Endothelial cell of umbilical vein (primary cell): ENCODE results near the gene ESRRA. TPM values are rescaled to one million over a fixed set of nuclear protein-coding genes. Genes with fewer than 3 reads are reported as not detected.

Experiments used
- BruUV-seq: library from RNA; stranded (reverse); fragments of 400-500 nt; replicated peaks from 2 replicates; lab custom pipeline; 2021; lab: Mats Ljungman, UMichigan
- CTCF ChIA-PET: fragments of 300-600, 350-600 bp; sonication (Branson Sonifier 250); formaldehyde crosslinking; loops from one replicate; lab custom pipeline; 2021; ENCODE audit warnings: antibody characterized with exemption, inconsistent platforms; lab: Charles Lee
- POLR2A ChIA-PET: fragments of 300-600, 350-600 bp; sonication (Branson Sonifier 250); formaldehyde crosslinking; loops from one replicate; lab custom pipeline; 2021; ENCODE audit warnings: antibody characterized with exemption, inconsistent platforms; lab: Charles Lee
- DNase-seq: peaks from one replicate; pipeline ENCODE4 v3.0.0-alpha.2; 2011; ENCODE audit warnings: low read depth, low spot score
- FAIRE-seq: peaks from 2 replicates; lab custom pipeline; 2011; peaks lifted over from hg19 to GRCh38; lab: Jason Lieb, UNC
- H2AFZ ChIP-seq: 2 replicates; pipeline ENCODE4 v1.6.0; 2012; ENCODE audit warnings: low read depth, low read length, control low read depth, inconsistent platforms
- H3K27ac ChIP-seq: 2 replicates; pipeline ENCODE4 v1.5.1; 2011; ENCODE audit warnings: low read depth, mild to moderate bottlenecking, control low read depth, low read length, moderate library complexity; ENCODE audit not compliant: insufficient read depth
- H3K27me3 ChIP-seq, 2 experiments: 2 replicates each; pipeline versions ENCODE4 v1.6.0 to v1.6.1; 2011; ENCODE audit warnings: low read length in 2 of 2, mixed read lengths in 1 of 2; ENCODE audit not compliant: control insufficient read depth in 2 of 2, insufficient read depth in 2 of 2
- H3K36me3 ChIP-seq, 2 experiments: 2 replicates in 1 of 2; 3 replicates in 1 of 2; pipeline ENCODE4 v1.5.1; 2011; ENCODE audit warnings: low read length in 2 of 2, mild to moderate bottlenecking in 1 of 2, moderate library complexity in 1 of 2; ENCODE audit not compliant: control insufficient read depth in 2 of 2, insufficient read depth in 2 of 2; ENCODE audit errors: extremely low read depth in 1 of 2
- H3K4me1 ChIP-seq: 3 replicates; pipeline ENCODE4 v1.5.1; 2011; ENCODE audit warnings: mild to moderate bottlenecking, low read length; ENCODE audit not compliant: control insufficient read depth, insufficient read depth; ENCODE audit errors: extremely low read depth
- H3K4me2 ChIP-seq: 2 replicates; pipeline ENCODE4 v1.6.1; 2011; ENCODE audit warnings: low read length, control low read depth, mixed read lengths; ENCODE audit not compliant: insufficient read depth
- H3K4me3 ChIP-seq, 3 experiments: fragments of 200-600 bp in 1 of 3; sonication (generic), shearing (Covaris generic) in 1 of 3; replicated peaks in 1 of 3; 2 replicates each; pipeline ENCODE4 v1.5.1; 2011 to 2016; ENCODE audit warnings: control low read depth in 3 of 3, low read length in 3 of 3, mild to moderate bottlenecking in 2 of 3, inconsistent platforms in 1 of 3, low read depth in 1 of 3, moderate library complexity in 1 of 3; ENCODE audit not compliant: insufficient read depth in 1 of 3
- H3K79me2 ChIP-seq: 2 replicates; pipeline ENCODE4 v1.6.0; 2012; ENCODE audit warnings: low read length, inconsistent platforms; ENCODE audit not compliant: control insufficient read depth, insufficient read depth
- H3K9ac ChIP-seq: replicated peaks from 2 replicates; pipeline ENCODE3; 2011; ENCODE audit warnings: low read length, control low read depth; ENCODE audit not compliant: insufficient read depth; ENCODE audit errors: extremely low read depth
- H3K9me1 ChIP-seq: replicated peaks from 3 replicates; pipeline ENCODE4 v1.6.0; 2011; ENCODE audit warnings: mild to moderate bottlenecking, low read length; ENCODE audit not compliant: control insufficient read depth, insufficient read depth; ENCODE audit errors: extremely low read depth
- H3K9me3 ChIP-seq: replicated peaks from 2 replicates; pipeline ENCODE4 v1.5.1; 2012; ENCODE audit warnings: low read length, inconsistent platforms; ENCODE audit not compliant: control insufficient read depth, insufficient read depth
- H4K20me1 ChIP-seq: replicated peaks from 2 replicates; pipeline ENCODE3; 2011; ENCODE audit warnings: mild to moderate bottlenecking, low read length; ENCODE audit not compliant: control insufficient read depth, insufficient read depth; ENCODE audit errors: extremely low read depth
- EZH2 ChIP-seq: IDR thresholded peaks from 2 replicates; pipeline ENCODE4 v1.6.1; 2012; ENCODE audit warnings: borderline replicate concordance, low read depth, mild to moderate bottlenecking, moderate library complexity, low read length, inconsistent platforms; ENCODE audit not compliant: severe bottlenecking
- FOS ChIP-seq: IDR thresholded peaks from 2 replicates; pipeline ENCODE4 v1.6.1; 2011; ENCODE audit warnings: mild to moderate bottlenecking, low read length, moderate library complexity, borderline replicate concordance; ENCODE audit not compliant: insufficient read depth
- GATA2 ChIP-seq: IDR thresholded peaks from 2 replicates; pipeline ENCODE4 v1.7.0; 2011; ENCODE audit warnings: low read depth, mild to moderate bottlenecking, moderate library complexity, mixed read lengths, low read length; ENCODE audit not compliant: insufficient read length, insufficient read depth
- JUN ChIP-seq: IDR thresholded peaks from 2 replicates; pipeline ENCODE4 v1.6.1; 2011; ENCODE audit warnings: borderline replicate concordance, low read depth; ENCODE audit not compliant: insufficient read length, insufficient read depth
- dilution Hi-C: fragments of 300-500 bp; cut with MboI; formaldehyde crosslinking; loops from one replicate; pipeline ENCODE4 v1.15.0; 2019; ENCODE audit warnings: low sequenced_read_pairs; ENCODE audit not compliant: extremely low pct_ligation_motif_present
- intact Hi-C: fragments of 100-400 bp; cut with micrococcal nuclease; formaldehyde crosslinking; loops from one replicate; pipeline ENCODE4 v1.10.0; 2022
- polyA plus RNA-seq, 4 experiments: library from polyadenylated mRNA; depleted of rRNA in 3 of 4; stranded (reverse) in 3 of 4; unstranded in 1 of 4; fragments of >200 nt; gene quantifications; 2 replicates each; pipeline versions ENCODE4 v1.2.1 to v1.2.3, GENCODE V29; 2011 to 2012; ENCODE audit warnings: missing spikeins in 1 of 4
- total RNA-seq: library from RNA; stranded (reverse); gene quantifications from 2 replicates; pipeline ENCODE4 v1.2.3, GENCODE V29; 2021
- TF ChIP-seq, protein P1 (sequence below), 2 donors: IDR thresholded peaks; 1 replicate in 1 of 2; 2 replicates in 1 of 2; pipeline ENCODE4 v1.5.1; 2011; ENCODE audit warnings: low read length in 2 of 2, mild to moderate bottlenecking in 2 of 2, moderate library complexity in 2 of 2, control low read depth in 1 of 2, inconsistent platforms in 1 of 2, low read depth in 1 of 2; ENCODE audit not compliant: insufficient read depth in 1 of 2; ENCODE audit errors: extremely low read depth in 1 of 2

The ESRRA gene
- total and polyA plus RNA-seq, 2 donors (not counting 3 experiments of a cell fraction or from before 2014, with no cell fraction given) = 17.2 to 37.4 TPM

DNA sequence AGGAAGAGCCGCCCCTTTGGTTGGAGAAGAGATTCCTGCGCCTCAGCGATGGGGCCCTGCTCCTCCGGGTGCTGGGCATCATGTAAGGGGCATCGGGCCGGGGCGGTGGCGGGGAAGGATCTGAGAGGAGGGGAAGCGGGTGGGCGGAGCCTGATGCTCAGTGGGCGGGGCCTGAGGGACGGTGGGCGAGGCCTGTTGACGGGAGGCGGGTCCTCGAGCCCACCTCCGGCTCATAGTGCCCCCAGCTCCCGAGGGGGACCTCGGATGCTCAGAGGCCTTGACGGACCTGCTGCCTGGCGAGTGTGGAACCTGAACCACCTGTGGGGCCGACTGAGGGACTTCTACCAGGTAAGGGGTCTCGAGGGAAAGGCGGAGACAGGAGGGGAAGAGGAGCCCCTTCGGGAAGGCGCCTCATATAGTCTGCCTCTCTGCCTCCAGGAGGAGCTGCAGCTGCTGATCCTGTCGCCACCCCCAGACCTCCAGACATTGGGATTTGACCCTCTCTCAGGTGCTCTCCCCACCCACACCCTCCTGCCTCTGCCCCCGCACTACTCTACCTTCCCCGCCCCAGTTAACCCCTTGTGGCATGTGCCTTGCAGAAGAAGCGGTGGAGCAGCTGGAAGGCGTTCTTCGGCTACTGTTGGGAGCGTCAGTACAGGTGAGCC, 35.5 kb downstream of the ESRRA start:
- Histone ChIP-seq H3K9me1 (no peaks in the 10 kb centered on the region), H3K9ac (no peak overlapping the region), H3K36me3 (no peaks in the 10 kb centered on the region), H3K27ac (no peak overlapping the region), H3K4me3 (no peak overlapping the region), H3K4me2 (no peak overlapping the region), H3K79me2 (no peaks in the 10 kb centered on the region), H4K20me1 (no peaks in the 10 kb centered on the region), H3K4me1 (no peaks in the 10 kb centered on the region), H2AFZ (peak overlapping the region; percentile 50), H3K27me3 (no peaks in the 10 kb centered on the region), H3K9me3 (no peaks in the 10 kb centered on the region)
- dilution Hi-C loops (no loop called here), intact Hi-C loops (no loop called here)
- ChIA-PET POLR2A (no interaction called here), CTCF (interaction anchor here (0.6 to 7.0 kb wide), 4 partner anchors 9 to 185 kb away, joined by 3 to 107 read pairs (median 26); partner anchors contain the start of genes PRDX5 and TRMT112)
- FAIRE-seq = no peak
- no TSS peak for BruUV-seq
- TF ChIP-seq EZH2 (peak; percentile 9), JUN (no peak), GATA2 (no peak), FOS (no peak)
- TF ChIP-seq, protein P1, sequence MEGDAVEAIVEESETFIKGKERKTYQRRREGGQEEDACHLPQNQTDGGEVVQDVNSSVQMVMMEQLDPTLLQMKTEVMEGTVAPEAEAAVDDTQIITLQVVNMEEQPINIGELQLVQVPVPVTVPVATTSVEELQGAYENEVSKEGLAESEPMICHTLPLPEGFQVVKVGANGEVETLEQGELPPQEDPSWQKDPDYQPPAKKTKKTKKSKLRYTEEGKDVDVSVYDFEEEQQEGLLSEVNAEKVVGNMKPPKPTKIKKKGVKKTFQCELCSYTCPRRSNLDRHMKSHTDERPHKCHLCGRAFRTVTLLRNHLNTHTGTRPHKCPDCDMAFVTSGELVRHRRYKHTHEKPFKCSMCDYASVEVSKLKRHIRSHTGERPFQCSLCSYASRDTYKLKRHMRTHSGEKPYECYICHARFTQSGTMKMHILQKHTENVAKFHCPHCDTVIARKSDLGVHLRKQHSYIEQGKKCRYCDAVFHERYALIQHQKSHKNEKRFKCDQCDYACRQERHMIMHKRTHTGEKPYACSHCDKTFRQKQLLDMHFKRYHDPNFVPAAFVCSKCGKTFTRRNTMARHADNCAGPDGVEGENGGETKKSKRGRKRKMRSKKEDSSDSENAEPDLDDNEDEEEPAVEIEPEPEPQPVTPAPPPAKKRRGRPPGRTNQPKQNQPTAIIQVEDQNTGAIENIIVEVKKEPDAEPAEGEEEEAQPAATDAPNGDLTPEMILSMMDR (IDR thresholded peaks at IDR 0.05; ENCODE audit: extremely low read depth in 1 of 2, insufficient read depth in 1 of 2, low read depth in 1 of 2, low read length in 2 of 2) = peak in 1 of 2 donors; percentile 11
- DNase-seq = peak; percentile 28
